Caco-2 (cell line): ENCODE data around the gene MEF2C. TPM values are rescaled to one million over a fixed set of nuclear protein-coding genes. Genes with fewer than 3 reads are reported as not detected.

ENCODE experiments used
- BruUV-seq: library from RNA; stranded (reverse); fragments of 400-500 nt; replicated peaks from 2 replicates; lab custom pipeline; 2021; lab: Mats Ljungman, UMichigan
- CTCF ChIA-PET: fragments of 300-600 bp; sonication (Branson Sonifier 250); formaldehyde crosslinking; loops from one replicate; lab custom pipeline; 2022; ENCODE audit warnings: antibody characterized with exemption; lab: Charles Lee
- POLR2A ChIA-PET: fragments of 300-600 bp; sonication (Branson Sonifier 250); formaldehyde crosslinking; loops from one replicate; lab custom pipeline; 2022; ENCODE audit warnings: antibody characterized with exemption; lab: Charles Lee
- DNase-seq, 2 experiments: peaks; one replicate each; pipeline versions ENCODE4 v3.0.0 to v3.0.0-alpha.2; 2020 to 2022
- H3K27me3 ChIP-seq: replicated peaks from 2 replicates; pipeline ENCODE4 v1.6.0; 2011; ENCODE audit warnings: low read length; ENCODE audit not compliant: control insufficient read depth, insufficient read depth
- H3K36me3 ChIP-seq: 2 replicates; pipeline ENCODE4 v1.5.1; 2011; ENCODE audit warnings: low read length; ENCODE audit not compliant: control insufficient read depth, insufficient read depth
- H3K4me1 ChIP-seq: fragments of 250-450 bp; sonication (Bioruptor Pico); 2 replicates; pipeline ENCODE4 v1.5.1; 2020; ENCODE audit warnings: mild to moderate bottlenecking
- H3K4me3 ChIP-seq: 2 replicates; pipeline ENCODE4 v1.5.1; 2011; ENCODE audit warnings: low read depth, mild to moderate bottlenecking, control low read depth, low read length
- H3K9me3 ChIP-seq: fragments of 250-450 bp; sonication (Bioruptor Pico); 2 replicates; pipeline ENCODE4 v1.5.1; 2020; ENCODE audit warnings: mild to moderate bottlenecking, moderate library complexity
- H3K27ac Mint-ChIP-seq: one replicate; pipeline ENCODE4 v1.8.0; 2022; ENCODE audit warnings: mixed read lengths; ENCODE audit not compliant: unreplicated experiment
- H3K27me3 Mint-ChIP-seq: one replicate; pipeline ENCODE4 v1.8.0; 2022; ENCODE audit warnings: mixed read lengths; ENCODE audit not compliant: insufficient read depth, unreplicated experiment
- H3K36me3 Mint-ChIP-seq: one replicate; pipeline ENCODE4 v1.8.0; 2022; ENCODE audit warnings: mild to moderate bottlenecking, mixed read lengths; ENCODE audit not compliant: insufficient read depth, unreplicated experiment
- H3K4me1 Mint-ChIP-seq: one replicate; pipeline ENCODE4 v1.8.0; 2022; ENCODE audit warnings: low read depth, mixed read lengths; ENCODE audit not compliant: unreplicated experiment
- H3K4me3 Mint-ChIP-seq: one replicate; pipeline ENCODE4 v1.8.0; 2022; ENCODE audit warnings: mild to moderate bottlenecking, moderate library complexity, mixed read lengths; ENCODE audit not compliant: unreplicated experiment
- H3K9me3 Mint-ChIP-seq: one replicate; pipeline ENCODE4 v1.8.0; 2022; ENCODE audit warnings: mixed read lengths; ENCODE audit not compliant: unreplicated experiment
- CTCF ChIP-seq, 2 experiments: fragments of 200-600 bp in 1 of 2; IDR thresholded peaks; 1 replicate in 1 of 2; 2 replicates in 1 of 2; pipeline versions ENCODE4 v1.5.1 to v1.8.0; 2011 to 2022; ENCODE audit warnings: antibody characterized with exemption in 1 of 2, control low read depth in 1 of 2, inconsistent platforms in 1 of 2, low read depth in 1 of 2, low read length in 1 of 2, mild to moderate bottlenecking in 1 of 2, moderate library complexity in 1 of 2; ENCODE audit not compliant: insufficient read depth in 1 of 2, severe bottlenecking in 1 of 2, unreplicated experiment in 1 of 2
- intact Hi-C: fragments of 100-400 bp; cut with micrococcal nuclease; formaldehyde crosslinking; loops from one replicate; pipeline ENCODE4 v1.10.0; 2022; ENCODE audit not compliant: unreplicated experiment
- total RNA-seq: library from RNA; stranded (reverse); gene quantifications from 2 replicates; pipeline ENCODE4 v1.2.3, GENCODE V29; 2022

Gene MEF2C
- total RNA-seq, 1 experiment from 2014 or later = 1.5 TPM

DNA sequence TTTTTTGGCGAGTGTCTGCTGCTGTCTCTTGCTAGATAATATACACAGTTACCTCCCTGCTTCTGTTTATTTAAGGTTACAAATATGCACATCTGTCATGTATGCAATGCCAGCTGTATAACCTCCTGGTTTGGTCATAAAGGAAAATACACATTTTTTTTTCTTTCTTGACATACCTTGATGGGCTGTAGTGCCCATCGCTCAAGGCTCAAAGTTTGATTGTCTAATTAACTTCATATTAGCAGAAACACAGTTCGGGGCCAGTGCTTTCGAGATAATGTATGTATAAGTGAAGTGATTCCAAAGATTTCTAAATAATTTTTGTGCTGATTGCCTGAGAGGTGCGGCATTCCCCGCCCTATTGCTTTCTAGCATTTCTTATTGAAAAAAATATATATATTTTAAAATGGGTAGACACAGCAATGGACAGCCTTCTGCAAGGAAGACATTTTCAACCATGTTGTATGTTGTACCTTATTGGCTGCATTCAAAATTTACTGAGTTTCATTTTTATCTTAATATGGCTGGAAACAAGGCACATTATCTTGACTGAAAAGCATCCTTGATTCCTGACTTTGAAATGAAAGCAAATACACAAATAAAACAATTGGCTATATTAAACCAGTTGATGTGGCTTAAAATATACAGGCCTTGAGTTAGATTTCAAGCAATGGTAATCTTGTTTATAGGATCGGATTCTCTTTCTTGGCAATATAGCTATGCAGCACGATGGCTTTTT lies 206.2 kb downstream of the MEF2C start:
- no peak for TF ChIP-seq CTCF (IDR thresholded peaks at IDR 0.05; ENCODE audit: insufficient read depth in 1 of 2, low read depth in 1 of 2, low read length in 1 of 2, severe bottlenecking in 1 of 2, unreplicated experiment in 1 of 2)
- ChIA-PET CTCF (interaction anchor here (1.0 kb wide), 1 partner anchor 14 kb away, joined by 3 read pairs; no protein-coding TSS in a partner anchor), POLR2A (no interaction called here)
- Mint-ChIP-seq H3K36me3 (no peaks in the 10 kb centered on the region), H3K27me3 (peaks cover 44% of the 10 kb centered on the region), H3K4me1 (peaks cover 13% of the 10 kb centered on the region), H3K27ac (no peak overlapping the region), H3K9me3 (no peaks in the 10 kb centered on the region), H3K4me3 (peak overlapping the region; percentile 77)
- H3K4me3 ChIP-seq = no peak overlapping the region
- BruUV-seq = no TSS peak
- H3K36me3 ChIP-seq = no peaks in the 10 kb centered on the region
- DNase-seq = no peak
- peaks cover 2% of the 10 kb centered on the region; the same call in 1 of the 2 replicates for H3K27me3 ChIP-seq
- intact Hi-C loops = no loop called here
- 0 out of 2 replicates have a peak, but pooled peaks cover 9% of the 10 kb centered on the region for H3K4me1 ChIP-seq
- no peaks in the 10 kb centered on the region for H3K9me3 ChIP-seq

GRCh38 chr5:88675708-88676636 lies 207.0 kb downstream of the MEF2C start:
- H3K27me3 Mint-ChIP-seq = peaks cover 41% of the 10 kb centered on the region
- peak overlapping the region; percentile 77 for H3K4me3 Mint-ChIP-seq
- no peak for TF ChIP-seq CTCF (IDR thresholded peaks at IDR 0.05; ENCODE audit: insufficient read depth in 1 of 2, low read depth in 1 of 2, low read length in 1 of 2, severe bottlenecking in 1 of 2, unreplicated experiment in 1 of 2)
- H3K4me1 ChIP-seq = 0 out of 2 replicates have a peak, but pooled peaks cover 9% of the 10 kb centered on the region
- H3K9me3 Mint-ChIP-seq = no peaks in the 10 kb centered on the region
- POLR2A ChIA-PET = no interaction called here
- H3K36me3 ChIP-seq = no peaks in the 10 kb centered on the region
- peaks cover 2% of the 10 kb centered on the region; the same call in 1 of the 2 replicates for H3K27me3 ChIP-seq
- H3K27ac Mint-ChIP-seq = no peak overlapping the region
- H3K9me3 ChIP-seq = no peaks in the 10 kb centered on the region
- intact Hi-C loops = loop anchor here (2.0 kb wide), 1 partner anchor 407 kb away; the partner anchor contains the start of gene TMEM161B
- H3K36me3 Mint-ChIP-seq = no peaks in the 10 kb centered on the region
- peaks cover 13% of the 10 kb centered on the region for H3K4me1 Mint-ChIP-seq
- DNase-seq = peak in 1 of 2 experiments; percentile 32
- CTCF ChIA-PET = interaction anchor here (0.5 to 1.3 kb wide), 2 partner anchors 15 to 117 kb away, joined by 4 to 5 read pairs; no protein-coding TSS in a partner anchor
- BruUV-seq = no TSS peak
- peak overlapping the region; percentile 46 for H3K4me3 ChIP-seq
